ENCODE data around the gene URGCP.
"Not testable (repeated sequence)": the region's sequence is repeated elsewhere in the genome, so short reads cannot be mapped to it uniquely, and the experiment has no call there.

The URGCP gene

DNA sequence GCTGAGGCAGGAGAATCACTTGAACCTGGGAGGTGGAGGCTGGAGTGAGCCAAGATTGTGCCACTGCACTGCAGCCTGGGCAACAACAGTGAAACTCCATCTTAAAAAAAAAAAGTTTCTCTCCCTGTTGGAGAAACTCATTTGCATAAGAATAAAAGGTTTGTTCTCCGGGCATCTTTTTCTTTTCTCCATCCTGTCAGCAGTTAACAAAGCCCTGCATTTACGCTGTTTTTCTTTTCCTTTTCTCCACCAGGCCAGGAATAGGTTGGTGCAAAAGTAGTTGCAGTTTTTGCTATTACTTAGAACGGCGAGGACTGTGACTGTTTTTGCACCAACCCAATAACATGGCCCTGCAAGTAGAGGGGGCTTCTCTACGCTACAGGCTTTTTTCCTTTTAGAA is 9.5 kb upstream of the URGCP start:
- DNase-seq: no peak

GRCh38 chr7:43914795-43915194 is 8.4 kb upstream of the URGCP start:
- no peak for DNase-seq

- DNase-seq: no peak
Observed at GRCh38 chr7:43905956-43906330, 453 bp downstream of the URGCP start.

DNA sequence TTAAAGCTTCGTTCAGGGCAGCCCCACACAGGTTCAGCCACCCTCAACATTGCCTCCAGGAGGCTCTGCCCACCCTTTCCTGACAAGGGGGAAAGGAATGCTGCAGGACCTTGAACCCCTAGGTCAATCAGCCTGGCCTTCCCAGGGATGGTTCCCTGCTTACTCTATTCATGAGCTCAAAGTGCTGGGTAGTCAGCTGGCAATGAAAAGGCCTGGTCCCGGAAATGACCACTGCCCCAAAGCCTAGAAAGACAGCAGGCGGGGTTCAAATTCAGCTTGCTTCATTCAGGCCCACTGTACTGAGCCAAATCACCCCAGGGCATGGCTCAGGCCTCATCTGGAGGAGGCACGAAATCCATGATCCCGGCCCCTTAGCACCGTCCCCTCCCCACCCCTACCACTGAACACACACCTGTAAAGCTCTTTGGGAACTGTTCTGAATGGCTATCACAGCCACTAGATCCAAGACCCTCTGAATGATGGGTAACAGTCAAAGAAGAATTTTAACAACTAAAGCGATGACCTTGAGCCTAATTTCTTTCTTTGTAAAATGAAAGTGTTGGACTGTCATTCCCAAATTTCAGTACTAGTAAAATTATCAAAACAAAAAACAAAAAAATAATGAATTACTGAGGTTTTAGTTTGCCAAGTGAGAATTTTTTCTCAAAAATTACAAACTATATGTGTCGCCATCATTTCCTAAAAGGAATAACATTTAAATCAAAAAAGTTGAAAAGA is 1.0 kb downstream of the URGCP start:
- DNase-seq: no peak

- DNase-seq: no peak
Observed at GRCh38 chr7:43904533-43905208, 1.7 kb downstream of the URGCP start.

- no peak for DNase-seq
Observed at GRCh38 chr7:43902542-43903054, 3.8 kb downstream of the URGCP start.

GRCh38 chr7:43898571-43898970 is 7.8 kb downstream of the URGCP start:
- not testable (repeated sequence) for DNase-seq

DNA sequence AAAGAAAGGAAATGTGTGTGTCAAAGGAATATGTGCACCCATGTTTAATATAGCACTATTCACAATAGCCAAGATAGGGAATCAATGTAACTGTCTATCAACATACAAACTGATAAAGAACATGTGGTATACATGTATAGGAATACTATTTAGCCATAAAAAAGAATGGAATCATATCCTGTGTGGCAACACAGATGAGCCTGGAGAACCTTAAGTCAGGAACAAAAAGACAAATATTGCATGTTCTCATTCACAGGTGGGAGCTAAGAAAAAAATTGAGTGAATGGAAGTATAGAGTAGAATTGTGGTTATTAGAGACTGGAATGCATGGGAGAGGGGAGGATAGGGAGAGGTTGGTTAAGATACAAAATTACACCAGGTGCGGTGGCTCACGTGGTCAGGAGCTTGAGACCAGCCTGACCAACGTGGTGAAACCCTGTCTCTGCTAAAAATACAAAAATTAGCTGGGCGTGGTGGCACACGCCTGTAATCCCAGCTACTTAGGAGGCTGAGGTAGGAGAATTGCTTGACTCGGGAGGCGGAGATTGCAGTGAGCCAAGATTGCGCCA is 10.5 kb downstream of the URGCP start:
- no peak for DNase-seq

DNA sequence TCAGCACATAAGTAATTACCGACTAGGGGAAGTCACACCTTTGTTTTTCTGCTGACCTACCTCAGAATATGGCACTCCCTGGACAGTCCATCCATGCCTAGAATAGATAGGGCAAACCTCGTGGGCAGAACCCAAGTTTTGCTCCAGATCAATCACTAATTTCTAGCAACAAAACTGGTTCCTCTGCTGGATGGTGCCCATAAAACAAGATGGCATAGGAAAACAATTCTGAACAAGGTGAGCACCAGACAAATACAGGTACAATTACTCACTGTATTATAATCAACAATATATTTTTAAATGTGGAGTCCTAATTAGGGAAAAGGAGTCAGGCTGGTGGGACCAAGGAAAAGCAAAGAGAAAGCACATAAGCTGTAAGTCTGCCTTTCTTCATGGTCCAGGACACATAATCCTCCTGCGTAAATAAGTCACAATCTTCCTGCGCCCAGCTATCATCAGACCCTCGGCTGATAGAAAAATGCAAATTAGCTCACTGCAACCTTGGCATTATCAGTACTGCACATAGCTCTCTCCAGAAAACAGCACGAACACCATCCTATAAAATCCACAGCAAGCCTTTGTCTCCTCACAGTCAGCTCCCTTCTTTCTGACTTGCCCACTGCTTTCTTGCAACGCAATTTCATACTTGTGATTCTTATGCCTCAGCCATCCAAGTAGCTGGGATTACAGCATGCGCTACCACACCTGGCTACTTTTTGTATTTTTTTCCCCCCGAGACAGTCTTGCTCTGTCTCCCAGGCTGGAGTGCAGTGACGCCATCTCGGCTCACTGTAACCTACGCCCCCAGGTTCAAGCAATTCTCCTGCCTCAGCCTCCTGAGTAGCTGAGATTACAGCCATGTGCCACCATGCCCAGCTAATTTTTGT is 15.1 kb downstream of the URGCP start:
- DNase-seq: no peak

- DNase-seq: no peak
Observed at GRCh38 chr7:43890468-43890867, 15.9 kb downstream of the URGCP start.

GRCh38 chr7:43888993-43889945 is 17.1 kb downstream of the URGCP start:
- DNase-seq: no peak

GRCh38 chr7:43884617-43885016 is 21.8 kb downstream of the URGCP start:
- no peak for DNase-seq

DNA sequence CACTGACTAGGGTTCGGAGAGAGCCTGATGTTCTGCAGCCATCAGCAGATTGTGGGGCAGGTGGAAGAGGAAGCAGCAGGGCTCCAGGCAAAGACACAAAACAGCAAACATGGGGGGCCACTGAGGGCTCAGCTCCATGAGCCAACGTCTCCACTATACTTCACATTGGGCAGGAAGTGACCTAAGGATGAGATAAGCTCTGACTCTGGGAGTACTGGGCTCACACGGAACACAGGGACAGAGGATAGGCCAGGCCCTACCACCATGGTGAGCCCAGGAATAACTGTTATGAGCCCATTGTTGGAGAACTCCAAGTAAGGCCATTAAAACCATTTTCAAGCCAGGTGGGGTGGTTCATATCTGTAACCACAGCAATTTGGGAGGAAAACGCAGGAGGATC is 22.2 kb downstream of the URGCP start:
- no peak for DNase-seq

GRCh38 chr7:43880596-43880995 is 25.8 kb downstream of the URGCP start:
- no peak for DNase-seq

GRCh38 chr7:43879477-43879876 is 26.9 kb downstream of the URGCP start:
- DNase-seq: no peak

DNA sequence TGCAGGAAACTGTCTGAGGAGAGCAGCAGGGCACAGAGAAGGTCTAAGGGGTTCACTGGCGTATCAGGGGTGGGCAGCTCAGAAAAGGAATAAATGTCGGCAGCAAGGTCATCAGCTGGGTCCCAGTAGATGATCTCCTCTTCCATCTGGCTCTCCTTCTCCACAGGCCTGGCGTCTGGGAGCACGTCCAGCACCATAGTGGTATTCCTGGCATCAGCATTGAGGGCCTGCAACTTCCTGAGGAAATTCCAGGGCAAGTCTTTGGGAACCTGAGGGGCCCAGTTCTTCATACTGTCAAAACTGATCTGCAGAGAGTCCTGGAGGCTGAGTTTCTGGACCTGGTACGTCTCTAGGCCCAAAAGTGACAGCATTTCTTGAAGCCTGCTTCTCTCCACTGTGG is 27.5 kb downstream of the URGCP start:
- no peak for DNase-seq

DNA sequence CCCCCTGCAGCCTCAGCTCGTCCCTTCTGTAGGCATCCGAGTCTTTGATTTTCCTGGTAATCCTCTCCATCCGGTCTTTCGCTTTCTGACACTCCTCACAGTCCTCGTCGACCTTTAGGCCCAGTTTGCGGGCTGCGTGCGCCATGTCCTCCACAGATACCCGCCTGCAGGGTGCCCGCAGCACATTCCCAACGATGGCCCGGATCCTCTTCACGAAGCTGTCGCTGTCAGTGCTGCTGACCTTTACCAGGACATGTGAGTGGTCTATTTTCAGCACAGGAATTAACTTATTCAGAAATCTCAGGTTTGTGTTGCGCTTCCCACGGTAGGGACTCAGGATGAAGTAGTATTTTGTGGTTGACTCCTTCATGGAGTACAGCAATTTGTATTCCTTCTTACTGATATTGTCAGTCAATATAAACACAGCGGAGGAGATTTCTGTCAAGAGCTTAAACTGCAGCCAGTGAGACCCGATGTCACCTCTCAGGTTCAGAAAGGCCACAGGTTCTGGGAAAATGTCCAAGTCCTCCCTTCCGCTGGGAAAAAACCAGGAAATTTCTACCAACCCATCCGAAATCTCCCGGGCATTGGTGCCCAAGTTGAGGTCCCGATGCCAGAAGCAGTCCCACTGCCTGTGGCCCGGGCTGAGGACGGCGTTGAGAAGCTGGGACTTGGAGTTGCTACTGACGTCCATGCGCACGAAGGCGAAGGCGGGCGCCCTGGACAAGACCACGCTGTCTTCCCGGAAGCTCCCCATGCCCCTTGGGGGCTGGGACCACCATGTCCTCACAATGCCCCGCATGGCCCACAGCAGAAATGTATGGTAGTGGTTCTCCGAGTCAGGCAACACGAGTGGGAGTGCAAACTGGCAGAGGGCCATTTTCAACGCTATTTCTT is 28.2 kb downstream of the URGCP start:
- DNase-seq: no peak

GRCh38 chr7:43876976-43877745 is 29.2 kb downstream of the URGCP start:
- DNase-seq: no peak

DNA sequence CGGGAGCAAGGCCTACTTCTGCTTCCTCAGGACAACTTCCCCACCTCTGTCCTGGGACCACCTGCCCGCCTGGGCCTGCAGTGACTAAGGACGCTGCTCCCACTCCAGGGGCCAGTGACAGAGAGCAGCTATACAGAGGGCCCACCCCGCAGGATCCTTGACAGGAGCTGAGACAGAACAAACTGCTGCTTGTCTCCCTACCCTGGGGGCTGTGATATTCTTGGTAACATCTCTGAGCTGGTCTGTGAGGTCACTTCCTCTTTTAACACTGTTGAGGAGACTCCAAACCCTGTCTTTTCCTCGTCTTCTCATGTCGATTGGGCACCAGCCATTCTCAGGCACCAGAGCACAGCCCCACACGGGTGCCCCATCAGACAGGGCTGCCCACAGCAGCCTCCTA is 30.2 kb downstream of the URGCP start:
- peak; percentile 37 for DNase-seq

DNA sequence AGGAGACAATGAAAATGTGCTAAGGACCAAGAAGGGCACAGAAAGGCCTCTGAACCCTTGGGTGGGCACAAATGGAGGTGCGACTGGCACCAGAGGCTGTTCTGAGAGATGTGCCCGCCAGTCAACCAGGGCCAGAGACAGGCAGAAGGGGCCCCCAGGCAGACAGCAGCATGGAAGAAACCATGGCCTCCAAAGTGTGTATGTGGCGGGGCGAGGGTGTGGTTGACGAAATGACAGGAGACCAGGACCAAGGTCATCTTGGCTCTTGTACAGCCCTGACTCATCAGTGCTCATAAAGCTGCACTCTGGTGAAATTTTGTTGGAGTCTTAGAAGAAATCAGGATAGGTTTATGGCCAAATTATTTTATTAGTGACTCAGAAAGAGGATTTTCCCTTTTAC is 33.1 kb downstream of the URGCP start:
- DNase-seq: no peak
